Activated CD8-positive, alpha-beta memory T cell treated with anti-CD3 and anti-CD28 coated beads for 4 hours (primary cell): ENCODE data around the gene ORMDL3.
A peak's percentile ranks its signal among the peaks of the same experiment; 100 is the strongest.
"Not testable (repeated sequence)": the region's sequence is repeated elsewhere in the genome, so short reads cannot be mapped to it uniquely, and the experiment has no call there.

Experiments
- DNase-seq, 2 donors: peaks; one replicate each; pipeline ENCODE4 v3.0.0-alpha.2; 2020; ENCODE audit warnings: low read depth in 2 of 2

ORMDL3 gene

DNA sequence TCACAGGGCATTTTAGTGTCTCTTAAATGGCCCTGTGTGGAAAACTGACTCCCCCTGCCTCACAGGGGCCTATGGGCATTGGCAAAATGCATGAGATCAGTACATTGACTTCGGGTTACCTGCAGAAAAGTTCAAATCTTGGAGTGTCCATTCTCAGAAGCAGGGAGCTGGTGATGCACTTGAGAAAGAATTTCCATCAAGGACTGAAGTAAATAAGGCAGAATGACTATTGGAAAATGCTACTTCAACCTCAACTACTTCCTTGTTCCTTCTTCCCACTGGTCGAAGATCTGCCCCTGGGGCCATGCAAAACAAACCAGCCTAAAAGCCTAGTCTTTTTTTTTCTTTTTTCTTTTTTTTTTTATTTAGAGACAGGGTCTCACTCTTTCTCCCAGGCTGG lies 21.6 kb upstream of the ORMDL3 start:
- no peak for DNase-seq

GRCh38 chr17:39948489-39948828 lies 21.1 kb upstream of the ORMDL3 start:
- not testable (repeated sequence) for DNase-seq

DNA sequence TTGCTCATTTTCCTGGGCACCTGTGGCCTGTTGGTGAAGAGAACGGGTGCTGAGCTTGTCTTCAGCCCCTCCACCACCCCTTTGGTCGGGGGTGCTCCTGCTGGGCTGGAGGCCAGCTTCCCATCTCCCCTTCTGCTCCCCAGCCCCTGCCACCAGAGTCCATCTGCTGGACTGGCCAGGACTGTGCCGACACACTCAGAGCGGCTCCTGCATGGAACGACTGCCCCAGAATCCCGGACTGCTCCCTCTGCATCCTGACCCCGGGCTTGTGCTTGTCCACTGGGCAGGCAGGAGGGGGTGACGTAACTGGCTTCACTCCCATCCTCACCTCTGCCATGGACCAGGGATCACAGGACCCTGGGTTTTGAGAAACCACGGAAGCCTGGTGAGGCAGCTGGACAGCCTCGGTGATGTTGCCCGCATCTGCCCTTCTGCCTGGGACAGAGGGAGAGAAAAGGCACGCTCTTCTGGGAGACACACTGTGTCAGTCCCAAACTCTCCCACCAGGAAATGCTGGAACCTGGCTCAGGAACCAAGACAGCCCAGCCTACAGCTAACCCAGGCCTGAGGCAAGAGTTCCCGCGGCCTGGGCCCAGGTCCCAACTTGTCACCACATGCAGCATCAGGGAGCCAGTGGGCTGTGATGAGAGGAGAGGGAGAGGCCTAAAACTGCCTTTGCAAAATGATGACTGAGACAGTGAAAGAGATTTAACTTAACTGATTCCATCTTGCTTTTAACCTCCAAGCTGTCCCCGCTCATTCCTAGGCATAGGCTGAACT lies 19.3 kb upstream of the ORMDL3 start:
- DNase-seq = no peak

DNA sequence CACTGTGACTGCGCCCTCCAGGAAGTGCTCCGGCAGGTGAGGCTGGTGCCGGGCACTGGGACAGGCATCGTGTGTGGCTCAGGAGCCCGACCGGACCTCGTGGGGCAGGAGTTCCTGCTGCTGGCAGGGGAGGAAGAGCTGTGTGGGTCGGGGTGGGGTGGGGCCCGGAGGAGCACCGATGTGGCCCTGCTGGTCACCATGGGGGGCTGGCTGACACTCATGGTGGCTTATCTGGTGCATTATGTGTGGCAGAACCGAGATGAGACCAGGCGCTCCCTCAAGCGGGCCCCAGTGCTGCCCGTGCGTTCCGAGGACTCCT lies 17.0 kb upstream of the ORMDL3 start:
- no peak for DNase-seq

DNA sequence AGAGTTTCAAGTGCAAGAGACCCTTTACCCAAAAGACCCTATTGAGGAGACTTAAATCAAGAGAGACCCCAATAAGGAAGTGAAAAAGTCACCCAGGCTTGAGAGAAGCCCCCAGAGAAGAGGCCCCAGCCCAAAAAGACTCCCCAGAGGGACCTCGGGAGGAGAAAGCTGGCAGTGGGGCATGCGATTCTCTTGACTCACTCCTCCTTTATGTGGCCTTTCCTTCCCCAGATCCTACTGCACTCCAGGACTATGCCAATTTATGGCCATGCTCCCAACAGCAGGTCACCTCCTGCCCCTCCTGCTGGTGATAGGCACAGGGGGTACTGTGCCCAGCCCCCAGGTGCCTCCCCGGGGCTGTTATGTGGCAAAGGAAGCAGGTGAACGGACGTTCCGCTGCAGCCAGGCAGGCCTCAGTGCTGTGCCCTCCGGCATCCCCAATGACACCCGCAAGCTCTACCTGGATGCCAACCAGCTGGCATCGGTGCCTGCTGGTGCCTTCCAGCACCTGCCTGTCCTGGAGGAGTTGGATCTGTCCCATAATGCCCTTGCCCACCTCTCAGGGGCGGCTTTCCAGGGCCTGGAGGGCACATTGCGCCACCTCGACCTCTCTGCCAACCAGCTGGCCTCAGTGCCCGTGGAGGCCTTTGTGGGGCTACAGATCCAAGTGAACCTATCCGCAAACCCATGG lies 16.4 kb upstream of the ORMDL3 start:
- no peak for DNase-seq

DNA sequence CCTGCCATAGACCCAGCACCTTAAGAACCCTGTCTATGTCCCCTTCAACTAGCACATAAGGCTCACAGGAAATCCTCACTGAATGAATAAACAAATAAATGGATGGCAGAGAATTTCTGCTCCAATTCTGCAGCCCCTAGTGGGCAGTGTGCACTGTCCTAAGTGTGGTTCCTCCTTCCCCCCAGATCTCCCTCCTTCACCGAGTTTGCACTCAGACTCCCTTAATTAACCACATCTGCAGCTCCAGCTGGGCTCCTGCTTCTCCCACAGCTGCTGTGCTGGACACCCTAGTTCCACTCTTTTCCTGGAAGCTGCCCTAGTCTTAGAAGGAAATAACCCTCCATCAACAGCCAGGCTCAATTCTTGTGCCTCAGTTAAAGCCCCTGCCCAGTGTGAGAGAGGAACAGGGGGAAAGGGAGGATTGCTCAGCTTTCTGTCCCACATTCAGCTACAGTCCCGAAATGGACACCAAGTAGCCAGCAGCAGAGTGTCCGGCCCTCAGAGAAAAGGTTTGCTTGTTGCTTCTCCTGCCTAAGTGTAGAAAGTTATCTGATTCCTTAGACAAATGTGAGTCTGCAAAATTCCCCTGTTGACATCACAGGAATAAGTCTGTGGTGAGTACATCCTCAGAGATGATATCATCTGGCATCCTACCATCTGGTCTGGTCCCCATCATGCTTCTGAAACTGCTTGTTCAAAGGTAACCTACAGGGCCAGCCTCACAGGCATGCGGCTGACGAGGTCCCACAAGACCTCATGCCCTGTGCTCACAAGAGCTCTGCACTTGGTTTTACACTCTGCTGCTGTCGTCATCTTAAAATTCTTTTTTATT lies 12.4 kb upstream of the ORMDL3 start:
- DNase-seq = no peak

GRCh38 chr17:39939106-39939505 lies 11.7 kb upstream of the ORMDL3 start:
- DNase-seq = no peak

DNA sequence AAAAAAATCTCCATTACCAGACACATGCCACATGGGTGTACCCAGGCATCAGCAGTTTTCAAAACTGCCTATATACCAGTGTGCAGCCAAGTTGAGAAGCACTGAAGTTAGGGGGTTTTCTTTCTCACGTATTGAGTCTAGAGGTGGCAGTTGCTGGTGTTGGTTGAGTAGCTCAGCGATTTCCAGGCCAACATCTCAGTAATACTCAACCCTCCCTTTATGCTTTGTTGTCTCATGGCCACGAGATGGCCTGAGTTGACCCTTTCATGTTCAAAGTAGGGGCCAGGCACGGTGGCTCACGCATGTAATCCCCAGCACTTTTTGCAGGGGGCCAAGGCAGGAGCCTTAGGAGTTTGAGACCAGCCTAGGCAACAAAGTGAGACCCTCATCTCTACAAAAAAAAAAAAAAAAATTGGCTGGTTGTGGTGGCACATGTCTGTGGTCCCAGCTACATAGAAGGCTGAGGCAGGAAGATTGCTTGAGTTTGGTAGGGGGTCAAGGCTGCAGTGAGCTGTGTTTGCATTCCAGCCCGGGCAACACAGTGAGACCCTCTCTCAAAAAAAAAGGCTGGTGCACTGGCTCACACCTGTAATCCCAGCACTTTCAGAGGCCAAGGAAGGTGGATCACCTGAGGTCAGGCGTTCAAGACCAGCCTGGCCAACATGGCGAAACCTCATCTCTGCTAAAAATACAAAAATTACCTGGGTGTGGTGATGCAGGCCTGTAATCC lies 10.9 kb upstream of the ORMDL3 start:
- DNase-seq = no peak

DNA sequence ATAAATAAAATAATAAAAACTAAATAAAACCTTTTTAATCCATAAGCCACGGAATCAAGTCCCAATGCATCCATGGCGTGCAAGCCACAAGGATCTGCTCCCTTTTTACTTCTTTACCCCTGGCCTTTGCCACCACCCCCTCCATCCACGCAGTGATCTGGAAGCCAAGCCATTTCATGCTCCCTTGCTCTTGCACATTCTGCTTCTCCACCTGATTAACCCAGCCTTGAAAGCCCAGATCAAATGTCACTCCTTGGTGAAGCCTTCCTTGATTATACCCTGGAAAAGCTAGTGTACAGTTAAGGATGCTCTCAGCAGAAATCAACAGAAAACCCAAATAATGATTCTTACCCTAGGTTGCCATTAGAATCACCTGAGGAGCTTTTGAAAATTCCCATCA lies 10.0 kb upstream of the ORMDL3 start:
- no peak for DNase-seq

DNA sequence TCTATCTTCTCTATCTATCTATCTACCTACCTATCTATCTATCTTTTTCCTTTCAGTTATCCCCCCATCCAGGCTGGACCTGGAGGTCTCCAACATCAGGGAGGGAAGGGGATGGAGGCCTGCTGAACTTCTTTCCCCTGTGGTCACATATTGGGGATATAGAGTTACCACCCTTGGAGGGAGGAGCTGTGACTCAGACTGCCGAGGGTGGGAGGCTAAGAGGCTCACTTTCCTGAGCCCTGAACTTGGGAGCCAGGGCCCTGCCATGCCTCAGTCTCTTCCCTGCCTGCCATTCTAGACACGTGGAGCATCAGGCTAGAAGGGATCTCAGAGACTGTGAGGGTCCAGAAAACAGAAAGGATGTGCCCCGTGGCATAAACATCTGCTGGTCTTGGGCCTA lies 8.5 kb upstream of the ORMDL3 start:
- DNase-seq = no peak

- DNase-seq = no peak
These were observed 6.9 kb upstream of the ORMDL3 start for GRCh38 chr17:39934324-39934723.

DNA sequence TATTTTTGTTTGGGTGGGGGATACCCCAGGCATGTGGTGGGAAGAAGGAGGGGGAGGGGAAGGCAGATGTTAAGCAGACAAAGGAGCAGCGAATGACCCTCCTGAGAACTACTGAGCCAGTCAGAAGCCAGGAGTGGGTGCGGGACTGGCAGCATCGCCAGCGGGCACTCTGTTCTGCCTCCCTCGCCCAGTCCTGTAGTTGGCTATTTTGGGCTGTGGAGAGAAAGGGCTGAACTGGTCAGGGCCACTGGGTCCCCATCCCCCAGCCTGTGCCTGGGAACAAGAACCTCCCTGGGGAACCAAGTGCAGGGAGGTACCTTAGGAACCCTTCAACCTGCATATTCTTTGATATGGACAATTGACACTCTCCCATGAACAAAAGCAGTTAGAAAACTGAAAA lies 6.5 kb upstream of the ORMDL3 start:
- DNase-seq = no peak

DNA sequence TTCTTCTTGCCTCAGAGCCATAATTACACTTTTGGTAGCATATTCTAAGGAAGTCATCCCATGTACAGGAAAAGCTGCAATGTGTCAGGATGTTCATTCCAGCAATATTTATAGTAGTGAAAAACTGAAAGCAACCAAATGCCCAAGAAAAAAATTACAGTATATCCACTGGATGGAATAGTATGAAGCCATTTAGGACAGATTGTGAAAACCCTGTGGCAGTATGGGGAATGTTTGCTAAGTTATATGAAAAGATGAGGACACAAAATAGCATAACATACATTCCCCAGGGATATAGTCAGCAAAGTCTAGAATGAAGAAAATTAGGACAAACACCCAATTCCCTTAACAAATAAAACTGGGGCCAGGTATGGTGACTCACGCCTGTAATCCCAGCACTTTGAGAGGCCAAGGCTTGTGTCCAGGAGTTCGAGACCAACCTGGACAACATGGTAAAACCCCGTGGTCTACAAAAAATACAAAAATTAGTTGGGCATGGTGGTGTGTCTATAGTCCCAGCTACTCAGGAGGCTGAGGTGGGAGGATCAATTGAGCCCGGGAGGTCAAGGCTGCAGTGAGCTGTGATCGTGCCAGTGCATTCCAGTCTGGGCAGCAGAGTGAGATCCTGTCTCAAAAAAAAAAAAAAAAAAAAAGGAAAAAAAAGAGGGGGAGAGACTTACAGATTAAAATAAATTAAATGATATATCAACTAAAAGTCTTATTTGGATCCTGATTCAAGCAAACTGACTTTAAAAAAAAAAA lies 2.4 kb upstream of the ORMDL3 start:
- no peak for DNase-seq

GRCh38 chr17:39928858-39929645 lies 1.7 kb upstream of the ORMDL3 start:
- no peak for DNase-seq

- DNase-seq = no peak
These were observed 792 bp upstream of the ORMDL3 start for GRCh38 chr17:39927929-39928857.

DNA sequence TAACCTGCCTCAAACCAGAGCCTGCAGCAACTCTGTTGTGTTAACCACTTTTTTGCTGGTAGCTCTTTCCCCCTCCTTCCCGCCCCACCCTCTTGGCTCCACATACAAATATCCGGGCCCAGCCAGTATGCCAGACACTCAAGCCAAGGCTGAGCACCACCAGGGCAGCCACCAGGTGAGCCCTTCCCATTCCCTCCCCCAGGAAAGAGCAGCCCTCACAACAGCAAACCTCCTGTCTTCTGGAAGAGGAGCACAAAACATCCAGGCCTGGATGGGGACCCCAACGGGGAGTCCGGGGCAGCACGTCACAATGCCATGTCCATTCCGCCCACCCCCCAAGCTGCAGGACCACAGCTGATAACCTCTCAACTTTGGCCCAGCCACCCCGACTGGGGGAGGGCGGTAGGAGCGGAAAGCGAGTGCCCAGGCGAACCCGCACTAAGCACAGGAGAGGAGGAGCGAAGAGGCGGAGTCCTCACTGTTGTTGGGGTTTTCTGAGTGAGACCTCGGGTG lies 757 bp downstream of the ORMDL3 start:
- DNase-seq = peak in 1 of 2 donors; percentile 22

DNA sequence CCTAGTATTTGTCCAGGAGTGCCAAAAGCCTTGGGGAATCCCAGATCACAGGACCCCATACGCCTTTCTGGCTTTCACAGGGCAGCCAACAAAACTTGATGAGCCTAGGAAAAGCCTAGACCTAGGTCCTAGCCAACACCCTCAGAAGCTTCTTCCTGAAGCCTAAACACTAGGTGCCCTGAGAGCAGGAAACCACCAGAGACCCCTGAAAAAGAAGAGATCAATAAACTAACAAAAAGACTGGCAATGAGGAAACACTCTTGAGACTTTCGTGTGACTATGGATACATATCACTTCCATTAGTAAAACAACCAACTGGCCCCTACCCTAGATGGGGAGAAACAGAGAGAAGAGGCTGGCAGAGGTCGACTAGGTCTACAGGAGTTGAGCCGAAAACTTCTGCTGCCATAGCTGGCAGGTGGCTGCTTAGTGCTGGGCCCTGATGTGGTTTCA lies 1.2 kb downstream of the ORMDL3 start:
- peak in 1 of 2 donors; percentile 10 for DNase-seq

DNA sequence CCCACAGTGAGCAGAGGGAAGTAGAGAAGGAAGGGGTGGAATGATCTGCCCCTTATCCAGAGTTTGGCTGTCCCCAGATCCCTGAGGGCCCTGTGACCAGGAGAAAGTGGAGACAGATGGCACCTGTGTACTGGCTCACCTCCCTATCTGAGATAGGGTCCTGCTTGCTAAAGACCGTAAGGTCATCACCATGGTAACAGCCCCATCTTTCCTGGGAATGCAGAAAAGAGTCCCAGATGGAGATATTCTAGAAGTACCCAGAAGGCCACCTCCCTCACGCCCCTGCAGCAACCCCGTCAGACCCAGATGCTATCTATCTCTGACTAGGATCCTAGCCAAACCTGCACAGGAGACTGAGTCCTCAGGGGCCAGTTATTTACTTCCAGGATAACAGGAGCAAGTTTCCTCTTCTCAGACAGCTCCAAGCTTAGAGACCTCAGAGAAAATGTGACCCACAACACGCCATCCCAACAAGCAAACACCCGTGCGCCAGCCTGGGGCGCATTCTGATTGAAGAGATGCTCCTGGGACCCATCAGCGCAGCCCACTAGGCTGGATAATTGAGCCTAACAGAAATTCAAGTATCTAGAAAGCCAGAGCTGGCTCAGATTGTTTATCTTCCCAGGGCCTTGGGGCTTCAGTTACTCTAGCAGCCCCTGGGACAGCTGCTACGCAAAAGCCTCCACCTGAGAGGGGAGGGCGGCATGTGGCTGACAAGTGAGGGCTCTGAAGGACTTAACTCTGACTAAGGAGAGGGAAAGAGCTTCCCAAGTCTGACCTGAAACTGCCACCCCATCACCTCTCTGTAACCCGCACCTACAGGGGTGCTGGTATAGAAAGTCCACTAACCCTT lies 1.9 kb downstream of the ORMDL3 start:
- no peak for DNase-seq
